HCT116 (cell line): ENCODE measurements around the gene ATP8A2. TPM values are rescaled to one million over a fixed set of nuclear protein-coding genes. Genes with fewer than 3 reads are reported as not detected.

Experiments used
- ATAC-seq: fragments of 200-7000 bp; cut with Tn5 transposase; 2 replicates; pipeline ENCODE4 v1.9.1; 2020; ENCODE audit warnings: mild to moderate bottlenecking, moderate library complexity
- BruUV-seq: library from RNA; stranded (reverse); fragments of 400-500 nt; replicated peaks from 2 replicates; lab custom pipeline; 2021; lab: Mats Ljungman, UMichigan
- CTCF ChIA-PET: fragments of 300-600 bp; sonication (Branson Sonifier 250); formaldehyde crosslinking; loops from one replicate; lab custom pipeline; 2021; ENCODE audit warnings: antibody characterized with exemption; lab: Charles Lee
- POLR2A ChIA-PET: fragments of 300-600, 350-600 bp; sonication (Branson Sonifier 250); formaldehyde crosslinking; loops from one replicate; lab custom pipeline; 2021; ENCODE audit warnings: antibody characterized with exemption; lab: Charles Lee
- RAD21 ChIA-PET, 2 experiments: fragments of 300-600 bp; sonication (Branson Sonifier 250); formaldehyde crosslinking; loops; one replicate each; lab custom pipeline; 2023; ENCODE audit warnings: low total read pairs in 2 of 2; ENCODE audit not compliant: uncharacterized antibody in 2 of 2, unreplicated experiment in 2 of 2, low non-redundant PET in 1 of 2; lab: Charles Lee
- DNase-seq: peaks from one replicate; pipeline ENCODE4 v3.0.0-alpha.2; 2010; ENCODE audit warnings: low read depth, low spot score
- H2AFZ ChIP-seq: fragments of 200-600 bp; shearing (Covaris generic), sonication (generic); 2 replicates; pipeline ENCODE4 v1.6.1; 2017; ENCODE audit warnings: low read depth, mixed run types, mixed read lengths, antibody characterized with exemption, low read length; ENCODE audit not compliant: poor library complexity, severe bottlenecking
- H3K27ac ChIP-seq: 2 replicates; pipeline ENCODE4 v1.5.1; 2012; ENCODE audit warnings: low read depth, low read length
- H3K27me3 ChIP-seq: fragments of 200-600 bp; sonication (generic); 2 replicates; pipeline ENCODE4 v1.6.1; 2016; ENCODE audit warnings: mixed run types, low read length, mixed read lengths; ENCODE audit not compliant: insufficient read depth
- H3K36me3 ChIP-seq, 2 experiments: fragments of 200-500 bp in 1 of 2; fragments of 200-600 bp in 1 of 2; sonication (Bioruptor generic) in 1 of 2; sonication (generic) in 1 of 2; 2 replicates each; pipeline versions ENCODE4 v1.5.1 to v1.6.1; 2014 to 2016; ENCODE audit warnings: low read length in 2 of 2, inconsistent platforms in 1 of 2, mixed read lengths in 1 of 2, mixed run types in 1 of 2; ENCODE audit not compliant: insufficient read depth in 2 of 2, control insufficient read depth in 1 of 2
- H3K4me1 ChIP-seq, 2 experiments: fragments of 200-600 bp in 1 of 2; sonication (generic) in 1 of 2; 2 replicates each; pipeline versions ENCODE4 v1.5.1 to v1.6.1; 2012 to 2017; ENCODE audit warnings: low read length in 2 of 2, inconsistent platforms in 1 of 2, mild to moderate bottlenecking in 1 of 2, mixed read lengths in 1 of 2, mixed run types in 1 of 2, moderate library complexity in 1 of 2; ENCODE audit not compliant: insufficient read depth in 2 of 2, control insufficient read depth in 1 of 2
- H3K4me2 ChIP-seq: fragments of 200-600 bp; sonication (generic); 2 replicates; pipeline ENCODE4 v1.6.1; 2017; ENCODE audit warnings: mixed run types, low read length, mixed read lengths
- H3K4me3 ChIP-seq, 2 experiments: fragments of 200-600 bp in 1 of 2; sonication (generic) in 1 of 2; replicated peaks in 1 of 2; 2 replicates each; pipeline ENCODE4 v1.5.1; 2011 to 2016; ENCODE audit warnings: low read length in 2 of 2, control low read depth in 1 of 2, low read depth in 1 of 2, mild to moderate bottlenecking in 1 of 2, mixed read lengths in 1 of 2, mixed run types in 1 of 2
- H3K79me2 ChIP-seq: fragments of 200-600 bp; sonication (generic); 2 replicates; pipeline ENCODE4 v1.6.1; 2017; ENCODE audit warnings: mild to moderate bottlenecking, mixed run types, low read length, moderate library complexity, mixed read lengths; ENCODE audit not compliant: insufficient read depth
- H3K9ac ChIP-seq: fragments of 200-600 bp; sonication (generic); 2 replicates; pipeline ENCODE4 v1.6.1; 2016; ENCODE audit warnings: low read length, mixed read lengths
- H3K9me2 ChIP-seq: fragments of 200-600 bp; sonication (generic), shearing (Covaris generic); 2 replicates; pipeline ENCODE4 v1.6.1; 2017; ENCODE audit warnings: mixed run types, mild to moderate bottlenecking, moderate library complexity; ENCODE audit not compliant: insufficient read depth
- H3K9me3 ChIP-seq, 2 experiments: fragments of 200-500 bp in 1 of 2; fragments of 200-600 bp in 1 of 2; sonication (Bioruptor generic) in 1 of 2; sonication (generic) in 1 of 2; 2 replicates each; pipeline ENCODE4 v1.6.1; 2014 to 2017; ENCODE audit warnings: low read length in 2 of 2, mixed read lengths in 2 of 2, inconsistent platforms in 1 of 2, low read depth in 1 of 2, mild to moderate bottlenecking in 1 of 2, mixed run types in 1 of 2, moderate library complexity in 1 of 2; ENCODE audit not compliant: control insufficient read depth in 1 of 2, insufficient read depth in 1 of 2
- H4K20me1 ChIP-seq: fragments of 200-600 bp; sonication (generic), shearing (Covaris generic); 2 replicates; pipeline ENCODE4 v1.6.1; 2017; ENCODE audit warnings: mixed run types, mild to moderate bottlenecking, moderate library complexity; ENCODE audit not compliant: insufficient read depth
- EZH2 ChIP-seq: fragments of 200-600 bp; sonication (generic); IDR thresholded peaks from 2 replicates; pipeline ENCODE4 v1.6.1; 2017; ENCODE audit warnings: antibody characterized with exemption, mixed run types
- EZH2phosphoT487 ChIP-seq: fragments of 200-600 bp; IDR thresholded peaks from 2 replicates; pipeline ENCODE4 v1.6.1; 2018; ENCODE audit warnings: antibody characterized with exemption, borderline replicate concordance
- FOSL1 ChIP-seq: IDR thresholded peaks from 2 replicates; pipeline ENCODE4 v1.6.1; 2012; ENCODE audit warnings: low read depth
- JUND ChIP-seq: IDR thresholded peaks from 2 replicates; pipeline ENCODE4 v1.6.1; 2012
- POLR2A ChIP-seq: IDR thresholded peaks from 2 replicates; pipeline ENCODE4 v1.7.0; 2011; ENCODE audit warnings: borderline replicate concordance; ENCODE audit not compliant: insufficient read depth, insufficient read length; ENCODE audit errors: extremely low read depth
- POLR2AphosphoS5 ChIP-seq: IDR thresholded peaks from 2 replicates; pipeline ENCODE4 v1.6.1; 2011; ENCODE audit warnings: mild to moderate bottlenecking, low read depth, low read length, moderate library complexity
- RAD21 ChIP-seq: IDR thresholded peaks from 2 replicates; pipeline ENCODE4 v1.6.1; 2012; ENCODE audit warnings: low read depth, mild to moderate bottlenecking
- REST ChIP-seq: IDR thresholded peaks from 2 replicates; pipeline ENCODE4 v1.6.1; 2012; ENCODE audit warnings: low read depth
- SIN3A ChIP-seq: IDR thresholded peaks from 2 replicates; pipeline ENCODE4 v1.6.1; 2012; ENCODE audit warnings: low read depth
- SP1 ChIP-seq: IDR thresholded peaks from 2 replicates; pipeline ENCODE4 v1.6.1; 2012; ENCODE audit warnings: low read depth
- TCF7L2 ChIP-seq: IDR thresholded peaks from 2 replicates; pipeline ENCODE4 v1.7.0; 2011; ENCODE audit warnings: borderline replicate concordance, inconsistent platforms; ENCODE audit not compliant: insufficient read depth, insufficient read length; ENCODE audit errors: extremely low read depth
- ZFX ChIP-seq: fragments of 450-650 bp; IDR thresholded peaks from 2 replicates; pipeline ENCODE4 v1.6.1; 2017
- intact Hi-C: fragments of 100-400 bp; cut with micrococcal nuclease; formaldehyde crosslinking; loops from 2 replicates; pipeline ENCODE4 v1.10.0; 2022
- total RNA-seq: library from RNA; stranded (reverse); gene quantifications from one replicate; pipeline ENCODE4 v1.2.1, GENCODE V29; 2021; ENCODE audit not compliant: unreplicated experiment
- TF ChIP-seq, protein P1 (sequence below), 3 experiments: fragments of 200-600 bp in 1 of 3; sonication (generic) in 1 of 3; IDR thresholded peaks in 2 of 3; conservative IDR thresholded peaks in 1 of 3; 2 replicates each; pipeline ENCODE4 v1.5.1; 2012 to 2017; ENCODE audit warnings: low read depth in 2 of 3, low read length in 2 of 3, antibody characterized with exemption in 1 of 3, borderline replicate concordance in 1 of 3, control low read depth in 1 of 3, mild to moderate bottlenecking in 1 of 3, mixed read lengths in 1 of 3, mixed run types in 1 of 3, moderate library complexity in 1 of 3; ENCODE audit not compliant: insufficient read depth in 1 of 3

ATP8A2 gene
- total RNA-seq, 1 experiment from 2014 or later, result not detected

- Histone ChIP-seq H3K9me2 (no peaks in the 10 kb centered on the region), H3K4me1 (no peaks in the 10 kb centered on the region), H4K20me1 (no peaks in the 10 kb centered on the region), H3K9me3 (no peaks in the 10 kb centered on the region), H3K27ac (no peak overlapping the region), H3K36me3 (no peaks in the 10 kb centered on the region), H3K9ac (no peak overlapping the region), H3K27me3 (peaks cover 13% of the 10 kb centered on the region), H3K79me2 (no peaks in the 10 kb centered on the region), H2AFZ (no peak overlapping the region), H3K4me3 (no peak overlapping the region), H3K4me2 (no peak overlapping the region)
- POLR2A ChIA-PET, result no interaction called here
- BruUV-seq, result no TSS peak
- RAD21 ChIA-PET, result no interaction called here
- ATAC-seq (no peak), DNase-seq (no peak)
- TF ChIP-seq RAD21 (no peak), POLR2A (no peak)
- intact Hi-C loops, result no loop called here
- CTCF ChIA-PET, result no interaction called here
Measured at GRCh38 chr13:25992076-25992475, 620.3 kb downstream of the ATP8A2 start.

- ChIA-PET POLR2A (interaction anchor here (1.1 kb wide), 1 partner anchor 16 kb away, joined by 3 read pairs; no protein-coding TSS in a partner anchor), CTCF (no interaction called here), RAD21 (no interaction called here)
- no peak overlapping the region for H3K27ac ChIP-seq
- no peaks in the 10 kb centered on the region for H3K9me3 ChIP-seq
- H2AFZ ChIP-seq, result no peak overlapping the region
- no peaks in the 10 kb centered on the region for H4K20me1 ChIP-seq
- DNase-seq, result no peak
- H3K4me1 ChIP-seq, result no peaks in the 10 kb centered on the region
- intact Hi-C loops, result no loop called here
- no peak overlapping the region for H3K4me3 ChIP-seq
- TF ChIP-seq REST (no peak), POLR2AphosphoS5 (no peak), FOSL1 (no peak), EZH2 (no peak), SP1 (no peak), JUND (no peak), ZFX (no peak), EZH2phosphoT487 (no peak), TCF7L2 (no peak), SIN3A (no peak)
- TF ChIP-seq, protein P1, sequence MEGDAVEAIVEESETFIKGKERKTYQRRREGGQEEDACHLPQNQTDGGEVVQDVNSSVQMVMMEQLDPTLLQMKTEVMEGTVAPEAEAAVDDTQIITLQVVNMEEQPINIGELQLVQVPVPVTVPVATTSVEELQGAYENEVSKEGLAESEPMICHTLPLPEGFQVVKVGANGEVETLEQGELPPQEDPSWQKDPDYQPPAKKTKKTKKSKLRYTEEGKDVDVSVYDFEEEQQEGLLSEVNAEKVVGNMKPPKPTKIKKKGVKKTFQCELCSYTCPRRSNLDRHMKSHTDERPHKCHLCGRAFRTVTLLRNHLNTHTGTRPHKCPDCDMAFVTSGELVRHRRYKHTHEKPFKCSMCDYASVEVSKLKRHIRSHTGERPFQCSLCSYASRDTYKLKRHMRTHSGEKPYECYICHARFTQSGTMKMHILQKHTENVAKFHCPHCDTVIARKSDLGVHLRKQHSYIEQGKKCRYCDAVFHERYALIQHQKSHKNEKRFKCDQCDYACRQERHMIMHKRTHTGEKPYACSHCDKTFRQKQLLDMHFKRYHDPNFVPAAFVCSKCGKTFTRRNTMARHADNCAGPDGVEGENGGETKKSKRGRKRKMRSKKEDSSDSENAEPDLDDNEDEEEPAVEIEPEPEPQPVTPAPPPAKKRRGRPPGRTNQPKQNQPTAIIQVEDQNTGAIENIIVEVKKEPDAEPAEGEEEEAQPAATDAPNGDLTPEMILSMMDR (IDR thresholded peaks at IDR 0.05 in 2 of 3, conservative IDR thresholded peaks at IDR 0.05 in 1 of 3; ENCODE audit: borderline replicate concordance in 1 of 3, insufficient read depth in 1 of 3, low read depth in 2 of 3, low read length in 2 of 3), result no peak
- no peak for ATAC-seq
- H3K27me3 ChIP-seq, result 0 out of 2 replicates have a peak, but pooled peaks cover 6% of the 10 kb centered on the region
- H3K4me2 ChIP-seq, result no peak overlapping the region
- H3K9ac ChIP-seq, result no peak overlapping the region
- no peaks in the 10 kb centered on the region for H3K79me2 ChIP-seq
- no peaks in the 10 kb centered on the region for H3K9me2 ChIP-seq
- H3K36me3 ChIP-seq, result no peaks in the 10 kb centered on the region
- no TSS peak for BruUV-seq
Measured at GRCh38 chr13:26007261-26008125, 635.7 kb downstream of the ATP8A2 start.
